ENCODE data around the gene YPEL2.

GRCh38 chr17:59333836-59334235, 2.4 kb downstream of the YPEL2 start:
- TF ChIP-seq CTCF (IDR thresholded peaks at IDR 0.05; ENCODE audit: poor library complexity) (no peak), EZH2 (IDR thresholded peaks at IDR 0.05; ENCODE audit: borderline replicate concordance) (no peak)

Data from hepatocyte (in vitro differentiated cells).